ENCODE measurements around the gene OPA3. TPM values are rescaled to one million over a fixed set of nuclear protein-coding genes. Genes with fewer than 3 reads are reported as not detected.

The OPA3 gene
- total RNA-seq, 1 experiment from 2014 or later = 12.6 TPM

GRCh38 chr19:45485305-45486077 is 99.1 kb downstream of the OPA3 start:
- peak; percentile 95 for DNase-seq
- Histone ChIP-seq H3K27me3 (ENCODE audit: control insufficient read depth, insufficient read depth, low read length) (no peaks in the 10 kb centered on the region), H3K36me3 (replicated peaks; ENCODE audit: control insufficient read depth, insufficient read depth, low read length) (peaks cover 1% of the 10 kb centered on the region; the same call in 1 of the 2 replicates), H3K4me3 (ENCODE audit: insufficient read depth, low read depth, low read length) (peak overlapping the region; percentile 61)

- H3K36me3 ChIP-seq (replicated peaks; ENCODE audit: control insufficient read depth, insufficient read depth, low read length) = peaks cover 1% of the 10 kb centered on the region; the same call in 1 of the 2 replicates
- no peaks in the 10 kb centered on the region for H3K27me3 ChIP-seq (ENCODE audit: control insufficient read depth, insufficient read depth, low read length)
- H3K4me3 ChIP-seq (ENCODE audit: insufficient read depth, low read depth, low read length) = no peak overlapping the region
- DNase-seq = no peak
These were observed 100.2 kb downstream of the OPA3 start for GRCh38 chr19:45484273-45484945.

DNA sequence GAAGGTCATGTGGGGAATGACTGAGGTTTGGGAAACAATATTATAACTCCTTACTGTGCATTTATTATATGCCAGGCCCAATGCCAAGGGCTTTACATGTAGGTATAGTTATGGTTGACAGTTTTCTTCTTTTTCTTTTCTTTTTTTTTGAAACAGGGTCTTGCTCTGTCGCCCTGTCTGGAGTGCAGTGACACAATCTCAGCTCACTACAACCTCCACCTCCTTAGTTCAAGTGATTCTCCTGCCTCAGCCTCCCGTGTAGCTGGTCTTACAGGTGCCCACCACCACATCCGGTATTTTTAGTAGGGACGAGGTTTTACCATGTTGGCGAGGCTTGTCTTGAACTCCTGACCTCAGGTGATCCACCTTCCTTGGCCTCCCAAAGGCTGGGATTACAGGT is 101.6 kb downstream of the OPA3 start:
- H3K27me3 ChIP-seq (ENCODE audit: control insufficient read depth, insufficient read depth, low read length) = no peaks in the 10 kb centered on the region
- no peaks in the 10 kb centered on the region for H3K36me3 ChIP-seq (replicated peaks; ENCODE audit: control insufficient read depth, insufficient read depth, low read length)
- H3K4me3 ChIP-seq (ENCODE audit: insufficient read depth, low read depth, low read length) = no peak overlapping the region
- no peak for DNase-seq

- Histone ChIP-seq H3K27me3 (ENCODE audit: control insufficient read depth, insufficient read depth, low read length) (no peaks in the 10 kb centered on the region), H3K36me3 (replicated peaks; ENCODE audit: control insufficient read depth, insufficient read depth, low read length) (no peaks in the 10 kb centered on the region), H3K4me3 (ENCODE audit: insufficient read depth, low read depth, low read length) (peak overlapping the region; percentile 66)
- peak; percentile 87 for DNase-seq
These were observed 106.0 kb downstream of the OPA3 start for GRCh38 chr19:45478454-45479238.

GRCh38 chr19:45477713-45478453 is 106.7 kb downstream of the OPA3 start:
- Histone ChIP-seq H3K27me3 (ENCODE audit: control insufficient read depth, insufficient read depth, low read length) (peaks cover 2% of the 10 kb centered on the region; the same call in 1 of the 2 replicates), H3K36me3 (replicated peaks; ENCODE audit: control insufficient read depth, insufficient read depth, low read length) (no peaks in the 10 kb centered on the region), H3K4me3 (ENCODE audit: insufficient read depth, low read depth, low read length) (peak overlapping the region; percentile 66)
- no peak for DNase-seq

Other genes starting within 250 kb of the OPA3 start
- gene KLC3, start 244.1 kb downstream of the OPA3 start, total RNA-seq (2014; rRNA removed; shearing (Covaris generic)) = 1.6 and 1.8 TPM in 2 replicates
- gene ERCC2, start 214.2 kb downstream of the OPA3 start, total RNA-seq (2014; rRNA removed; shearing (Covaris generic)) = 48.7 and 54.2 TPM in 2 replicates
- 12.8 and 18.9 TPM in 2 replicates for gene PPP1R13L, start 179.7 kb downstream of the OPA3 start, total RNA-seq (2014; rRNA removed; shearing (Covaris generic))
- gene POLR1G, start 178.2 kb downstream of the OPA3 start, total RNA-seq (2014; rRNA removed; shearing (Covaris generic)) = 35.8 and 39.6 TPM in 2 replicates
- gene ERCC1, start 160.9 kb downstream of the OPA3 start, total RNA-seq (2014; rRNA removed; shearing (Covaris generic)) = 68.5 and 76.6 TPM in 2 replicates
- 1.6 and 10.3 TPM in 2 replicates for gene FOSB, start 116.8 kb downstream of the OPA3 start, total RNA-seq (2014; rRNA removed; shearing (Covaris generic))
- 16.3 and 17.5 TPM in 2 replicates for gene RTN2, start 87.8 kb downstream of the OPA3 start, total RNA-seq (2014; rRNA removed; shearing (Covaris generic))
- 4.0 and 9.2 TPM in 2 replicates for gene PPM1N, start 86.4 kb downstream of the OPA3 start, total RNA-seq (2014; rRNA removed; shearing (Covaris generic))
- 103 and 130 TPM in 2 replicates for gene VASP, start 77.3 kb downstream of the OPA3 start, total RNA-seq (2014; rRNA removed; shearing (Covaris generic))
- 0.07 and 0.41 TPM in 2 replicates for gene GPR4, start 17.4 kb upstream of the OPA3 start, total RNA-seq (2014; rRNA removed; shearing (Covaris generic))
- gene EML2, start 54.6 kb upstream of the OPA3 start, total RNA-seq (2014; rRNA removed; shearing (Covaris generic)) = 42.5 and 48.6 TPM in 2 replicates
- gene GIPR, start 83.4 kb upstream of the OPA3 start, total RNA-seq (2014; rRNA removed; shearing (Covaris generic)) = 0.81 TPM in 1 of 2 replicates, not detected in the other
- gene SNRPD2, start 107.2 kb upstream of the OPA3 start, total RNA-seq (2014; rRNA removed; shearing (Covaris generic)) = 407 and 467 TPM in 2 replicates
- gene QPCTL, start 107.9 kb upstream of the OPA3 start, total RNA-seq (2014; rRNA removed; shearing (Covaris generic)) = 26.2 and 30.1 TPM in 2 replicates
- gene FBXO46, start 146.1 kb upstream of the OPA3 start, total RNA-seq (2014; rRNA removed; shearing (Covaris generic)) = 26.3 and 30.0 TPM in 2 replicates
- not detected in 2 replicates for gene MEIOSIN, start 148.6 kb upstream of the OPA3 start, total RNA-seq (2014; rRNA removed; shearing (Covaris generic))
- gene SIX5, start 184.4 kb upstream of the OPA3 start, total RNA-seq (2014; rRNA removed; shearing (Covaris generic)) = 18.7 and 22.0 TPM in 2 replicates
- 6.4 and 18.8 TPM in 2 replicates for gene DMPK, start 197.7 kb upstream of the OPA3 start, total RNA-seq (2014; rRNA removed; shearing (Covaris generic))
- 35.9 and 47.1 TPM in 2 replicates for gene DMWD, start 208.0 kb upstream of the OPA3 start, total RNA-seq (2014; rRNA removed; shearing (Covaris generic))
- 0.38 and 0.44 TPM in 2 replicates for gene RSPH6A, start 230.5 kb upstream of the OPA3 start, total RNA-seq (2014; rRNA removed; shearing (Covaris generic))

Measured in H7 (cell line).